Type B pancreatic cell (in vitro differentiated cells): ENCODE measurements around the gene RIOK1. TPM values are rescaled to one million over a fixed set of nuclear protein-coding genes. Genes with fewer than 3 reads are reported as not detected.
A peak's percentile ranks its signal among the peaks of the same experiment; 100 is the strongest.

Experiments
- DNase-seq: peaks from one replicate; pipeline ENCODE4 v3.0.0; 2021; ENCODE audit warnings: mixed read lengths; ENCODE audit not compliant: unreplicated experiment; ENCODE audit errors: extremely low spot score
- H3K27ac Mint-ChIP-seq: 2 replicates; pipeline ENCODE4 v1.8.0; 2021; ENCODE audit warnings: mild to moderate bottlenecking, mixed read lengths
- H3K27me3 Mint-ChIP-seq: 2 replicates; pipeline ENCODE4 v1.8.0; 2021; ENCODE audit warnings: mixed read lengths
- H3K36me3 Mint-ChIP-seq: 2 replicates; pipeline ENCODE4 v1.8.0; 2021; ENCODE audit warnings: mixed read lengths
- H3K4me1 Mint-ChIP-seq: one replicate; pipeline ENCODE4 v1.8.0; 2021; ENCODE audit warnings: mixed read lengths; ENCODE audit not compliant: unreplicated experiment
- H3K4me3 Mint-ChIP-seq: 2 replicates; pipeline ENCODE4 v1.8.0; 2021; ENCODE audit warnings: mild to moderate bottlenecking, mixed read lengths
- H3K9me3 Mint-ChIP-seq: 2 replicates; pipeline ENCODE4 v1.8.0; 2021; ENCODE audit warnings: mixed read lengths
- total RNA-seq: library from RNA; stranded (reverse); gene quantifications from 2 replicates; pipeline ENCODE4 v1.2.1, GENCODE V29; 2021; ENCODE audit warnings: low replicate concordance
- TF ChIP-seq, protein P1 (sequence below): fragments of 200-600 bp; sonication (generic); conservative IDR thresholded peaks from 2 replicates; pipeline ENCODE4 v1.5.0; 2021; ENCODE audit warnings: antibody characterized with exemption, mild to moderate bottlenecking

The RIOK1 gene
- total RNA-seq, 1 donor from 2014 or later = 24.0 TPM

DNA sequence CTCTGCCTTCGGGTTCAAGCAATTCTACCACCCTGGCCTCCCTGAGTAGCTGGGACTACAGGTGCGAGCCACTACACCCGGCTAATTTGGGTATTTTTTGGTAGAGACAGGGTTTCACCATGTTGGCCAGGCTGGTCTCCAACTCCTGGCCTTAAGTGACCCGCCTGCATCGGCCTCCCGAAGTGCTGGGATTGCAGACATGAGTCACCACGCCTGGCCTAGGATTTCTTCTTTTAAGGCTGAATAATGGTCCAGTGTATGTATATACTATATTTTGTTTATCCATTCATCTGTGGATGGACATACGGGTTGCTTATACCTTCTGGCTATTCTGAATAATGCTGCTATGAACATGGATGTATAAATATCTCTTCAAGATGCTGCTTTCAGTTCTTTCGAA, 17.1 kb downstream of the RIOK1 start:
- no peak for DNase-seq
- TF ChIP-seq, protein P1, sequence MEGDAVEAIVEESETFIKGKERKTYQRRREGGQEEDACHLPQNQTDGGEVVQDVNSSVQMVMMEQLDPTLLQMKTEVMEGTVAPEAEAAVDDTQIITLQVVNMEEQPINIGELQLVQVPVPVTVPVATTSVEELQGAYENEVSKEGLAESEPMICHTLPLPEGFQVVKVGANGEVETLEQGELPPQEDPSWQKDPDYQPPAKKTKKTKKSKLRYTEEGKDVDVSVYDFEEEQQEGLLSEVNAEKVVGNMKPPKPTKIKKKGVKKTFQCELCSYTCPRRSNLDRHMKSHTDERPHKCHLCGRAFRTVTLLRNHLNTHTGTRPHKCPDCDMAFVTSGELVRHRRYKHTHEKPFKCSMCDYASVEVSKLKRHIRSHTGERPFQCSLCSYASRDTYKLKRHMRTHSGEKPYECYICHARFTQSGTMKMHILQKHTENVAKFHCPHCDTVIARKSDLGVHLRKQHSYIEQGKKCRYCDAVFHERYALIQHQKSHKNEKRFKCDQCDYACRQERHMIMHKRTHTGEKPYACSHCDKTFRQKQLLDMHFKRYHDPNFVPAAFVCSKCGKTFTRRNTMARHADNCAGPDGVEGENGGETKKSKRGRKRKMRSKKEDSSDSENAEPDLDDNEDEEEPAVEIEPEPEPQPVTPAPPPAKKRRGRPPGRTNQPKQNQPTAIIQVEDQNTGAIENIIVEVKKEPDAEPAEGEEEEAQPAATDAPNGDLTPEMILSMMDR = no peak
- Mint-ChIP-seq H3K36me3 (peaks cover 53% of the 10 kb centered on the region), H3K27me3 (no peaks in the 10 kb centered on the region), H3K9me3 (no peaks in the 10 kb centered on the region), H3K4me3 (no peak overlapping the region), H3K27ac (no peak overlapping the region), H3K4me1 (no peaks in the 10 kb centered on the region)

DNA sequence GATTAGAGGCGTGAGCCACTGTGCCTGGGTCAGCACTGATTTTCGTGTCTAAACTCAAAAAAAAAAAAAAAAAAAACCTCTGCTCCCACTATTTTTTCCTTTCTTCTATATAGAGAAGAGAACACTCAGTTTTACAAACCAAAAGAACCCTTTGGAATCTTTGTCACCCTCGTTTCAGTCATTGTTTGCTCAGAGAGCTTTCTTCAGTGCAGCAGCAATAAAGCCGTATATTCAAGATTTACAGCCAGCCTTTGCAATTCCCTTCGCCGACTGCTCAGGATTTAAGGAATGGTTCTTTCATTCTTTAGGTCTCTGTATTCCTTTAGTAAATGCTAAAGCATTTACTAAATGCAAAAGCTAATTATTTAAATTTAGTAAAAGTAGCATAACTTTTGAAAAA, 20.1 kb downstream of the RIOK1 start:
- no peak overlapping the region for H3K27ac Mint-ChIP-seq
- peaks cover 5% of the 10 kb centered on the region for H3K4me1 Mint-ChIP-seq
- DNase-seq = no peak
- TF ChIP-seq, protein P1 = no peak
- no peak overlapping the region for H3K4me3 Mint-ChIP-seq
- H3K27me3 Mint-ChIP-seq = no peaks in the 10 kb centered on the region
- H3K9me3 Mint-ChIP-seq = no peaks in the 10 kb centered on the region
- peaks cover 57% of the 10 kb centered on the region for H3K36me3 Mint-ChIP-seq

DNA sequence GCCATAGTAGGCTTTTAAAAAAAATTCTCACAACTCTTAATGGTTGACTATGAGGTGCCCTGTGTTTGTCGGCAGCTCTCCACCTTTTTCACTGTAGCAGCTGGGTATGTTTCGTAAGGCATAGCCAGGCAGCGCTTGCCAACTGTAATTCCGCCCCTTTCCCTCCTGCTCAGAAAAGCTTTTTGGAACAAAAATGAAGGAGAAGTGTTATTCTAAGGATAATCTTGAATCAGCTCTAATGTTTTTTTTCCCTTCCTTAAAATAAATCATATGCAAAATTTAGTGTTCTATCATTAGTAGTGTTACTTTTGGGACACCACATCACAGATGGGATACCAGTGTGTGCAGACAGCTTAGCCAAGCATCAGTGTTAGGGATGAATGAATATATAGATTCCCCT, 21.2 kb downstream of the RIOK1 start:
- Mint-ChIP-seq H3K4me3 (no peak overlapping the region), H3K27me3 (no peaks in the 10 kb centered on the region), H3K36me3 (peaks cover 55% of the 10 kb centered on the region)

DNA sequence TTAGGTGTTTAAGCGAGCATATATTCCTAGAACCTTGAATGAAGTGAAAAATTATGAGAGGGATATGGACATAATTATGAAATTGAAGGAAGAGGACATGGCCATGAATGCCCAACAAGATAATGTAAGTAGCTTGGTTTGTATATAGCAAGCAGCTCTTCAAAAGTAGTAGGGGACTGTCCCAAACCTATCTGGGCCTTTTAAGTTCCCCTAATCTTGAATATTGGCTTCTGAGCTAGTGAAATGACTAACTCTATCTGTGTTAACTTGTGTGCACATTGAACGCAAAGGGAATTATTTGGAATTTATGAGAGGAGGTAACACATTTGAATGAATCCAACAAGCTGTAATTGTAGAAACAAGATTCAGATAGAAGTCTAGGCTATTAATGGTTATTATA, 21.7 kb downstream of the RIOK1 start:
- H3K4me1 Mint-ChIP-seq = peaks cover 5% of the 10 kb centered on the region
- no peak overlapping the region for H3K4me3 Mint-ChIP-seq
- no peak for DNase-seq
- no peaks in the 10 kb centered on the region for H3K27me3 Mint-ChIP-seq
- no peaks in the 10 kb centered on the region for H3K9me3 Mint-ChIP-seq
- TF ChIP-seq, protein P1 = no peak
- H3K27ac Mint-ChIP-seq = no peak overlapping the region
- peaks cover 52% of the 10 kb centered on the region for H3K36me3 Mint-ChIP-seq

More for the DNA sequence above, 21.2 kb downstream of the RIOK1 start:
- H3K9me3 Mint-ChIP-seq = no peaks in the 10 kb centered on the region
- peaks cover 5% of the 10 kb centered on the region for H3K4me1 Mint-ChIP-seq
- DNase-seq = no peak
- TF ChIP-seq, protein P1 = no peak
- H3K27ac Mint-ChIP-seq = no peak overlapping the region

DNA sequence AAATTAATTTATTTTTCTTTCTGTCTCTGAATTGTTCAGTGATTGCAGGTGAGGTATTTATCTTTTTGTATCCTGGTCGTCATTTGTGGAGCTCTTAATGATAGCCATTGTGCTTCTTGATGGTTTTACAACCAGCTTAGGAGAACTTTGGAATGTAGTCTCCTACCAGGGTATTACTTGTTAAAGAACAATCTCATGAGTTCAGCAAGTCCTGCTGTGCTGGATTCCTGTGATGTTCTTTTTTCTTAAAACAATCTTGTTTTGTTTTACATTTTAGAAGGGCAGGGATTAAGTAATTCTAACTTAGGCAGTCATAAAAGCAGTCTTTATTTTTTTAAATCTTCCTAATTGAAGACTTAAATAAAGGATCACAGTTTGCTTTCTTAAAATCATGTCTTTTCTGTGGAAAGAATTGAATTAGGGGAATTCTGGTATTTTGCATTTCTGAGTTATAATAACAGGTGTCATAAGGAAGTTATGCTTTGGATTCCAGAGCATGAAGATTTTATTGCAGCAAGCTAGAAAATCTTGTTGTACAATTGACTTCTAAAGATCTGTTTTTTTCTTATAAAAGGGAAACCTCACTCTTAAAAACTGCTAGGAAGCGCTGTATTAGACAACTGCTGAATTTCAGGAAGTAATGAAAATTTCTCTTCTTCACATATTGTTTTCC, 23.7 kb downstream of the RIOK1 start:
- Mint-ChIP-seq H3K27me3 (no peaks in the 10 kb centered on the region), H3K9me3 (no peaks in the 10 kb centered on the region), H3K4me1 (peaks cover 14% of the 10 kb centered on the region), H3K4me3 (peak overlapping the region; percentile 5), H3K36me3 (peaks cover 47% of the 10 kb centered on the region), H3K27ac (peak overlapping the region; percentile 88)
- TF ChIP-seq, protein P1 = no peak
- DNase-seq = no peak

DNA sequence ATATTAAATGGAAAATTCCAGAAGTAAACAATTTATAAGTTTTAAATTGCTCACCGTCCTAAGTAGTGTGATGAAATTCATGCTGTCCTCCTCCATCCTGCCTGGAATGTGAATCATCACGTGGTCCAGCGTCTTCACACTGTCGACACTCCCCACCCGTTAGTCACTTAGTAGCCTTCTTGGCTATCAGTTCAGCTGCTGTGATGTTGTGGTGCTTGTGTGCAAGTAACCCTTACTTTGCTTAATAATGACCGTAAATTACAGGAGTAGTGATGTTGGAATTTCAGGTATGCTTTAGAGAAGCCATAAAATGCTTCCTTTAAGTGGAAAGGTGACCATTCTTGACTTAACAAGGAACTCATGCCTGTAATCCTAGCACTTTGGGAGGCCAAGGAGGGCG, 25.2 kb downstream of the RIOK1 start:
- TF ChIP-seq, protein P1 = no peak
- Mint-ChIP-seq H3K9me3 (no peaks in the 10 kb centered on the region), H3K27ac (peak overlapping the region; percentile 88), H3K27me3 (no peaks in the 10 kb centered on the region), H3K36me3 (peaks cover 47% of the 10 kb centered on the region), H3K4me1 (peaks cover 23% of the 10 kb centered on the region), H3K4me3 (no peak overlapping the region)
- no peak for DNase-seq
